NCI-H345 treated with DMSO at 0.1 percent for 48 hours (cell line): ENCODE measurements around the gene MRGPRE.

Experiments
- DNase-seq: peaks from one replicate; lab custom pipeline; 2025; ENCODE audit not compliant: unreplicated experiment; lab: John Stamatoyannopoulos, UW

Gene MRGPRE

GRCh38 chr11:3197878-3198528, 34.2 kb downstream of the MRGPRE start:
- DNase-seq, result no peak

- DNase-seq, result no peak
Observed at GRCh38 chr11:3197044-3197695, 35.0 kb downstream of the MRGPRE start.

- DNase-seq, result no peak
Observed at GRCh38 chr11:3196161-3197043, 35.8 kb downstream of the MRGPRE start.

- DNase-seq, result no peak
Observed at GRCh38 chr11:3195251-3196160, 36.7 kb downstream of the MRGPRE start.

GRCh38 chr11:3194016-3194816, 38.0 kb downstream of the MRGPRE start:
- no peak for DNase-seq

- DNase-seq, result no peak
Observed at GRCh38 chr11:3193373-3194015, 38.7 kb downstream of the MRGPRE start.

GRCh38 chr11:3192511-3193372, 39.5 kb downstream of the MRGPRE start:
- DNase-seq, result no peak

- DNase-seq, result no peak
Observed at GRCh38 chr11:3191586-3192324, 40.5 kb downstream of the MRGPRE start.

- DNase-seq, result no peak
Observed at GRCh38 chr11:3190600-3190999, 41.6 kb downstream of the MRGPRE start.

- DNase-seq, result no peak
Observed at GRCh38 chr11:3189886-3190583, 42.2 kb downstream of the MRGPRE start.

GRCh38 chr11:3189196-3189843, 42.9 kb downstream of the MRGPRE start:
- no peak for DNase-seq

GRCh38 chr11:3188496-3189195, 43.6 kb downstream of the MRGPRE start:
- no peak for DNase-seq

GRCh38 chr11:3186166-3186953, 45.9 kb downstream of the MRGPRE start:
- no peak for DNase-seq

GRCh38 chr11:3184732-3185347, 47.4 kb downstream of the MRGPRE start:
- DNase-seq, result no peak

- DNase-seq, result no peak
Observed at GRCh38 chr11:3183523-3183922, 48.7 kb downstream of the MRGPRE start.
